Measurements from ENCODE around the gene FADS1.

DNA sequence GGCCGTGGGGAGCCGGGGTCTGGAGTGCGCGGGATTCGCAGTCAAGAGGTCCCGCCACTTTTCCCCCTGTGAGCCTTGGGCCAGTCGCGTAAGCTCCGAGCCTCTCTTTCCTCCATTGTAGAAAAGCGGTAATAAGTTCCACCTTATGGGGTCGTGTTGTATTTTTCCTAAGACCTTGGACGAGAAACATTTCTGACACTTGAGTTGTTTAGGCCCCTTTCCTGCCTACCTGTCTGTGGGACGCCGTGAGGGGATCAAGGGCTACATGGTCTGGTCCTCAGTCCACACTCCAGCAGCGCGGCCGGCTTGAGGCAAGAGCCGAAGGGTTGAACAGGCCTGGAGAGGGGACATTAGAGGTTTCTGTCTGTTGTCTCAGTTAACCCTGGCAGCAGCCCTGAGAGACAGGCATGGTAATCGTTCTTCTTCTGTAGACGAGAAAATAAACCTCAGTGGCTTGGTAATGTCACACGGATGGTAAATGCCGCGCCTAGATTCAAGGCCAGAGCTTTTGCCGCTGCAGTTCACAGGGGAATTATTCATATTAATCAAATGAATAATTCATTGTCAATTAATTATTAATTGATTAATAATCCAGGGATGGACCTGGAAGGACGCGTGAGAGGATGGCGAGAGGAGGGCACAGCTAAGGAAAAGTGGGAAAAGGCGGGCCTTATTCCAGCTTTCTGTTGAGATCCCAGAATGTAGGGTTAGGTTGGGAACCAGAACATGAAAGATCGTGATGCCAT lies 23.5 kb downstream of the FADS1 start:
- TF ChIP-seq, protein P1, sequence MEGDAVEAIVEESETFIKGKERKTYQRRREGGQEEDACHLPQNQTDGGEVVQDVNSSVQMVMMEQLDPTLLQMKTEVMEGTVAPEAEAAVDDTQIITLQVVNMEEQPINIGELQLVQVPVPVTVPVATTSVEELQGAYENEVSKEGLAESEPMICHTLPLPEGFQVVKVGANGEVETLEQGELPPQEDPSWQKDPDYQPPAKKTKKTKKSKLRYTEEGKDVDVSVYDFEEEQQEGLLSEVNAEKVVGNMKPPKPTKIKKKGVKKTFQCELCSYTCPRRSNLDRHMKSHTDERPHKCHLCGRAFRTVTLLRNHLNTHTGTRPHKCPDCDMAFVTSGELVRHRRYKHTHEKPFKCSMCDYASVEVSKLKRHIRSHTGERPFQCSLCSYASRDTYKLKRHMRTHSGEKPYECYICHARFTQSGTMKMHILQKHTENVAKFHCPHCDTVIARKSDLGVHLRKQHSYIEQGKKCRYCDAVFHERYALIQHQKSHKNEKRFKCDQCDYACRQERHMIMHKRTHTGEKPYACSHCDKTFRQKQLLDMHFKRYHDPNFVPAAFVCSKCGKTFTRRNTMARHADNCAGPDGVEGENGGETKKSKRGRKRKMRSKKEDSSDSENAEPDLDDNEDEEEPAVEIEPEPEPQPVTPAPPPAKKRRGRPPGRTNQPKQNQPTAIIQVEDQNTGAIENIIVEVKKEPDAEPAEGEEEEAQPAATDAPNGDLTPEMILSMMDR (conservative IDR thresholded peaks at IDR 0.05; ENCODE audit: low read depth in 2 of 2): no peak
- TF ChIP-seq, protein P2, sequence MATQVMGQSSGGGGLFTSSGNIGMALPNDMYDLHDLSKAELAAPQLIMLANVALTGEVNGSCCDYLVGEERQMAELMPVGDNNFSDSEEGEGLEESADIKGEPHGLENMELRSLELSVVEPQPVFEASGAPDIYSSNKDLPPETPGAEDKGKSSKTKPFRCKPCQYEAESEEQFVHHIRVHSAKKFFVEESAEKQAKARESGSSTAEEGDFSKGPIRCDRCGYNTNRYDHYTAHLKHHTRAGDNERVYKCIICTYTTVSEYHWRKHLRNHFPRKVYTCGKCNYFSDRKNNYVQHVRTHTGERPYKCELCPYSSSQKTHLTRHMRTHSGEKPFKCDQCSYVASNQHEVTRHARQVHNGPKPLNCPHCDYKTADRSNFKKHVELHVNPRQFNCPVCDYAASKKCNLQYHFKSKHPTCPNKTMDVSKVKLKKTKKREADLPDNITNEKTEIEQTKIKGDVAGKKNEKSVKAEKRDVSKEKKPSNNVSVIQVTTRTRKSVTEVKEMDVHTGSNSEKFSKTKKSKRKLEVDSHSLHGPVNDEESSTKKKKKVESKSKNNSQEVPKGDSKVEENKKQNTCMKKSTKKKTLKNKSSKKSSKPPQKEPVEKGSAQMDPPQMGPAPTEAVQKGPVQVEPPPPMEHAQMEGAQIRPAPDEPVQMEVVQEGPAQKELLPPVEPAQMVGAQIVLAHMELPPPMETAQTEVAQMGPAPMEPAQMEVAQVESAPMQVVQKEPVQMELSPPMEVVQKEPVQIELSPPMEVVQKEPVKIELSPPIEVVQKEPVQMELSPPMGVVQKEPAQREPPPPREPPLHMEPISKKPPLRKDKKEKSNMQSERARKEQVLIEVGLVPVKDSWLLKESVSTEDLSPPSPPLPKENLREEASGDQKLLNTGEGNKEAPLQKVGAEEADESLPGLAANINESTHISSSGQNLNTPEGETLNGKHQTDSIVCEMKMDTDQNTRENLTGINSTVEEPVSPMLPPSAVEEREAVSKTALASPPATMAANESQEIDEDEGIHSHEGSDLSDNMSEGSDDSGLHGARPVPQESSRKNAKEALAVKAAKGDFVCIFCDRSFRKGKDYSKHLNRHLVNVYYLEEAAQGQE (IDR thresholded peaks at IDR 0.05; ENCODE audit: unreplicated experiment): no peak
- TF ChIP-seq POLR2AphosphoS5 (IDR thresholded peaks at IDR 0.05; ENCODE audit: low read depth): no peak; the same call in 1 of the 2 replicates
- TF ChIP-seq ZNF331 (CRISPR knock-in tag; IDR thresholded peaks at IDR 0.05; ENCODE audit: low read depth): no peak
- no peak for TF ChIP-seq EZH2 (IDR thresholded peaks at IDR 0.05; ENCODE audit: low read depth, unreplicated experiment)
- no peak for TF ChIP-seq EZH2phosphoT487 (IDR thresholded peaks at IDR 0.05; ENCODE audit: unreplicated experiment)
- no peak for TF ChIP-seq JUNB (IDR thresholded peaks at IDR 0.05; ENCODE audit: unreplicated experiment)
- TF ChIP-seq CREB1 (CRISPR knock-in tag; IDR thresholded peaks at IDR 0.05; ENCODE audit: low read depth): no peak
- TF ChIP-seq, protein P3, sequence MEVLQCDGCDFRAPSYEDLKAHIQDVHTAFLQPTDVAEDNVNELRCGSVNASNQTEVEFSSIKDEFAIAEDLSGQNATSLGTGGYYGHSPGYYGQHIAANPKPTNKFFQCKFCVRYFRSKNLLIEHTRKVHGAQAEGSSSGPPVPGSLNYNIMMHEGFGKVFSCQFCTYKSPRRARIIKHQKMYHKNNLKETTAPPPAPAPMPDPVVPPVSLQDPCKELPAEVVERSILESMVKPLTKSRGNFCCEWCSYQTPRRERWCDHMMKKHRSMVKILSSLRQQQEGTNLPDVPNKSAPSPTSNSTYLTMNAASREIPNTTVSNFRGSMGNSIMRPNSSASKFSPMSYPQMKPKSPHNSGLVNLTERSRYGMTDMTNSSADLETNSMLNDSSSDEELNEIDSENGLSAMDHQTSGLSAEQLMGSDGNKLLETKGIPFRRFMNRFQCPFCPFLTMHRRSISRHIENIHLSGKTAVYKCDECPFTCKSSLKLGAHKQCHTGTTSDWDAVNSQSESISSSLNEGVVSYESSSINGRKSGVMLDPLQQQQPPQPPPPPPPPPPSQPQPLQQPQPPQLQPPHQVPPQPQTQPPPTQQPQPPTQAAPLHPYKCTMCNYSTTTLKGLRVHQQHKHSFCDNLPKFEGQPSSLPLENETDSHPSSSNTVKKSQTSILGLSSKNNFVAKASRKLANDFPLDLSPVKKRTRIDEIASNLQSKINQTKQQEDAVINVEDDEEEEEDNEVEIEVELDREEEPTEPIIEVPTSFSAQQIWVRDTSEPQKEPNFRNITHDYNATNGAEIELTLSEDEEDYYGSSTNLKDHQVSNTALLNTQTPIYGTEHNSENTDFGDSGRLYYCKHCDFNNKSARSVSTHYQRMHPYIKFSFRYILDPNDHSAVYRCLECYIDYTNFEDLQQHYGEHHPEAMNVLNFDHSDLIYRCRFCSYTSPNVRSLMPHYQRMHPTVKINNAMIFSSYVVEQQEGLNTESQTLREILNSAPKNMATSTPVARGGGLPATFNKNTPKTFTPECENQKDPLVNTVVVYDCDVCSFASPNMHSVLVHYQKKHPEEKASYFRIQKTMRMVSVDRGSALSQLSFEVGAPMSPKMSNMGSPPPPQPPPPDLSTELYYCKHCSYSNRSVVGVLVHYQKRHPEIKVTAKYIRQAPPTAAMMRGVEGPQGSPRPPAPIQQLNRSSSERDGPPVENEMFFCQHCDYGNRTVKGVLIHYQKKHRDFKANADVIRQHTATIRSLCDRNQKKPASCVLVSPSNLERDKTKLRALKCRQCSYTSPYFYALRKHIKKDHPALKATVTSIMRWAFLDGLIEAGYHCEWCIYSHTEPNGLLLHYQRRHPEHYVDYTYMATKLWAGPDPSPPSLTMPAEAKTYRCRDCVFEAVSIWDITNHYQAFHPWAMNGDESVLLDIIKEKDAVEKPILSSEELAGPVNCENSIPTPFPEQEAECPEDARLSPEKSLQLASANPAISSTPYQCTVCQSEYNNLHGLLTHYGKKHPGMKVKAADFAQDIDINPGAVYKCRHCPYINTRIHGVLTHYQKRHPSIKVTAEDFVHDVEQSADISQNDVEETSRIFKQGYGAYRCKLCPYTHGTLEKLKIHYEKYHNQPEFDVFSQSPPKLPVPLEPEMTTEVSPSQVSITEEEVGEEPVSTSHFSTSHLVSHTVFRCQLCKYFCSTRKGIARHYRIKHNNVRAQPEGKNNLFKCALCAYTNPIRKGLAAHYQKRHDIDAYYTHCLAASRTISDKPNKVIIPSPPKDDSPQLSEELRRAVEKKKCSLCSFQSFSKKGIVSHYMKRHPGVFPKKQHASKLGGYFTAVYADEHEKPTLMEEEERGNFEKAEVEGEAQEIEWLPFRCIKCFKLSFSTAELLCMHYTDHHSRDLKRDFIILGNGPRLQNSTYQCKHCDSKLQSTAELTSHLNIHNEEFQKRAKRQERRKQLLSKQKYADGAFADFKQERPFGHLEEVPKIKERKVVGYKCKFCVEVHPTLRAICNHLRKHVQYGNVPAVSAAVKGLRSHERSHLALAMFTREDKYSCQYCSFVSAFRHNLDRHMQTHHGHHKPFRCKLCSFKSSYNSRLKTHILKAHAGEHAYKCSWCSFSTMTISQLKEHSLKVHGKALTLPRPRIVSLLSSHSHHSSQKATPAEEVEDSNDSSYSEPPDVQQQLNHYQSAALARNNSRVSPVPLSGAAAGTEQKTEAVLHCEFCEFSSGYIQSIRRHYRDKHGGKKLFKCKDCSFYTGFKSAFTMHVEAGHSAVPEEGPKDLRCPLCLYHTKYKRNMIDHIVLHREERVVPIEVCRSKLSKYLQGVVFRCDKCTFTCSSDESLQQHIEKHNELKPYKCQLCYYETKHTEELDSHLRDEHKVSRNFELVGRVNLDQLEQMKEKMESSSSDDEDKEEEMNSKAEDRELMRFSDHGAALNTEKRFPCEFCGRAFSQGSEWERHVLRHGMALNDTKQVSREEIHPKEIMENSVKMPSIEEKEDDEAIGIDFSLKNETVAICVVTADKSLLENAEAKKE (CRISPR knock-in tag; IDR thresholded peaks at IDR 0.05): no peak
